OCI-M2 (cell line): ENCODE results near the gene SPDYE6.
A peak's percentile ranks its signal among the peaks of the same experiment; 100 is the strongest.
"Not testable (repeated sequence)": the region's sequence is repeated elsewhere in the genome, so short reads cannot be mapped to it uniquely, and the experiment has no call there.

Experiments
- DNase-seq: peaks from one replicate; lab custom pipeline; 2025; ENCODE audit not compliant: unreplicated experiment; lab: John Stamatoyannopoulos, UW

SPDYE6 gene

DNA sequence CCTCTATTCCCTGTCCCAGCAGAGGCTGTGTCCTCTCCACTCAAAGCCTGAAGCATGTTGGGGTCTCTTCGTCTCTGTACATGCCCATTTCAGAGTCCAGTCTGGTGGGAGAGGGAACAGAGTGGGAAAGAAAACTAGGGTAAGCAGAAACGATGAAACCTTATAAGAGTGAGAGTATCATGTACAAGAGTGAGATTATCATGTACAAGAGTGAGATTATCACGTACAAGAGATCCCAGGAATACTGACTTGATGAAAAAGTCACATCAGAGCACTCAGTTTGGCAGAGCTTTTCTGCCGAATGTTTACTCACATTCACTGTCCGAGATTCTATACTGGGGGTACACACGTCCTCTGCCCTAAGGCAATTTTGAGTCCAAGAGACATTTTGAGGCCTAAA lies at the start of gene SPDYE6:
SPDYE6 (minus strand) TSS at position 101 of the 400 bp plus-strand sequence. CDS start 421 bp downstream, outside the sequence.
- not testable (repeated sequence) for DNase-seq

DNA sequence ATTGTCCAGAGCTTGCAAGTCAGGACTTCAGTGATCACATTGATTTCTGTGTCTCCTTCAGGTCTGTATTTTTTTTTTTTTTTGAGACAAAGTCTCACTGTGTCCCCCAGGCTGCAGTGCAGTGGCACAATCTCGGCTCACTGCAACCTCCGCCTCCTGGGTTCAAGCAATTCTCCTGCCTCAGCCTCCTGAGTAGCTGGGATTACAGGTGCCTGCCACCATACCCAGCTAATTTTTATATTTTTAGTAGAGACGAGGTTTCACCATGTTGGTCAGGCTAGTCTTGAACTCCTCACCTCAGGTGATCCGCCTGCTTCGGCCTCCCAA lies 48.6 kb upstream of the SPDYE6 start:
- DNase-seq: not testable (repeated sequence)

DNA sequence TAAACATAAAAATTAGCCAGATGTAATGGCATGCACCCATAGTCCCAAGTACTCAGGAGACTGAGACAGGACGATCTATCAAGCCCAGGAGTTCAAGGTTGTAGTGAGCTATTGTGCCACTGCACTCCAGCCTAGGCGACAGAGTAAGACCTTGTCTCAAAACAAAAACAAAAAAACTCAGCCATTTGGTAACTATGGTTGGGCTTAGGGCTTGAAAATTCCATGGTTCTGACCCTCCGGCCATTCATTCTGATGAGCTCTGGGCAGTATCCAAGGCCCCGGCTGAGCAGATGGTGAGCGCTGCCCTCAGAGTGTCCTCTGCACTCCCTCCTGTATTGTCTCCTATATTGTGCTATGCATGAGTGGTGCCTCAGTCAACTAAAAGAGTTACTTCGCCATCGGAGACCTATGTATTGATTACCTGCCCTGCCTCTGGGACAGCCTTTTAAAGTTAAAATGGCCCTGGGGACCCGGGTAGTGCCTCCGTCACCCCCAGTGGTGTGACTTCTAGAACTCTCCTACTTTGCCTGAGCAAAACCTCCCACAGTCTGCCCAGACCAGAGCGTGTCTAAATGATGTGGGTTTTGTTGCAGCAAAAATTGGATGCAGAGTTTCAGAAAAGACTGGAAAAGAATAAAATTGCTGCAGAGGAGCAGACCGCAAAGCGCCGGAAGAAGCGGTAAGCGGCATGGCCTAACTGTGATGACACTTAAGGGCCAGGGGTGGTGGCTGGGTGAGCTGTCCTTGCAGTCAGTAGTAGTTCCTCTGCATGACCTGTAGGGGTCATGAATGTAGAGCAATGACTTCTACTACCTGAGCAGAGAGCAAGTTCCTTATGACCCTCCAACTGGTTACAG lies 48.0 kb upstream of the SPDYE6 start:
- no peak for DNase-seq

DNA sequence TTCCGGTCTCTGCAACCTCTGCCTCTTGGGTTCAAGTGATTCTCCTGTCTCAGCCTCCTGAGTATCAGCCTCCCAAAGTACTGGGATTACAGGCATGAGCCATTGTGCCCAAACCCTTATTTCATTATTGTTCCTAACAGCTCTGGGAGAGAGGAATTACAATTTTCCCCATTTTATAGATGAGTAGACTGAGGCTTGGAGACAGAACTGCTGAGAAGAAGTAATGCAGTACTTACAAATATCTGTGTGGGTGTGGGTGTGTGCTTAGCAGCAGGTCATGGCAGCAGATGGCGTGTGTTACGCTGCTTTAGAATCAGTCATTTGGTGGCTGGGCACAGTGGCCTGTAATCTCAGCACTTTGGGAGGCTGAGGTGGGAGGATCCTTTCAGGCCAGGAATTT lies 47.3 kb upstream of the SPDYE6 start:
- DNase-seq: no peak

DNA sequence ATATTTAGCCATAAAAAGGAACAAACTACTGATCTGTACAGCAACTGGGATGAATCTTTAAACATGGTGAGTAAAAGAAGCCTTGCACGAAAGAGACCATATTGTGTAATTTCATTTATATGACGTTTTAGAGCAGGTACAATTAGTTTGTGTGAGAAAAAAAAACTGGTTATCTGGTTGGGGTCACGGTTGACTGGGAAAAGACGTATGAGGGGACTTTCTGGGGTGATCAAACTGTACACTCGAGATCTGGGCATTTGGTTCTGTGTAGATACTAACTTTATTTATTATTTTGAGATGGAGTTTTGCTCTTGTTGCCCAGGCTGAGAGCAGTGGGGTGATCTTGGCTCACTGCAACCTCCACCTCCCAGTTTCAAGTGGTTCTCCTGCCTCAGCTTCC lies 44.1 kb upstream of the SPDYE6 start:
- DNase-seq: no peak

DNA sequence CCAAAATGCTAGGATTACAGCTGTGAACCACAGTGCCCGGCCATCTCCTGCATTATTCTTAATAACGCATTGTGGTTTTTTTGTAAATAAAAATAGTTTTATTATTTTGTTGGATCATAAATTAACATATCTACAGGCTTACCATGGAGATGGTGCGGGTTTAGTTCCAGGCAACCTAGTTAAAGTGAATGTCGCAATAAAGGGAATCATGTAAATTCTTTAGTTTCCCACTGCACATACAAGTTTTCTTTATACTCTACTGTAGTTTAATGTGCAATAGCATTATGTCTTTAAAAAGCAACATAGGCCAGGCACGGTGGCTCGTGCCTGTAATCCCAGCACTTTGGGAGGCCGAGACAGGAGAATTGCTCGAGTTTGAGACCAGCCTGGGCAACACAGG lies 42.3 kb upstream of the SPDYE6 start:
- no peak for DNase-seq

DNA sequence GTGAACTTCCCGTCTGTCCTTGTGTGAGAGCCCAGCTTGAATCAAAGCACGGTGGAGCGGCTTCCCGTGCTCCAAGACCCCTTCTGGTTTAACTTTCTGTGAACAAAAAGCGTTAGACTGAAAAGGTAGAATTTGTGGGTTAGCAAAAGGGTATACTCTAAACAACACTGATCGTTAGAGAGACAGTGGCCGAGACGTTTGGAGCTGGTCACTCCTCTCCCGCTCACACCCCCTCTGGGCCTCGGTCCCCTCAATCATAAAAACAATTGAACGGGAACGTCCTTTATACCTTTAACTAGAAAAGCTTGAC lies 40.4 kb upstream of the SPDYE6 start:
- no peak for DNase-seq

DNA sequence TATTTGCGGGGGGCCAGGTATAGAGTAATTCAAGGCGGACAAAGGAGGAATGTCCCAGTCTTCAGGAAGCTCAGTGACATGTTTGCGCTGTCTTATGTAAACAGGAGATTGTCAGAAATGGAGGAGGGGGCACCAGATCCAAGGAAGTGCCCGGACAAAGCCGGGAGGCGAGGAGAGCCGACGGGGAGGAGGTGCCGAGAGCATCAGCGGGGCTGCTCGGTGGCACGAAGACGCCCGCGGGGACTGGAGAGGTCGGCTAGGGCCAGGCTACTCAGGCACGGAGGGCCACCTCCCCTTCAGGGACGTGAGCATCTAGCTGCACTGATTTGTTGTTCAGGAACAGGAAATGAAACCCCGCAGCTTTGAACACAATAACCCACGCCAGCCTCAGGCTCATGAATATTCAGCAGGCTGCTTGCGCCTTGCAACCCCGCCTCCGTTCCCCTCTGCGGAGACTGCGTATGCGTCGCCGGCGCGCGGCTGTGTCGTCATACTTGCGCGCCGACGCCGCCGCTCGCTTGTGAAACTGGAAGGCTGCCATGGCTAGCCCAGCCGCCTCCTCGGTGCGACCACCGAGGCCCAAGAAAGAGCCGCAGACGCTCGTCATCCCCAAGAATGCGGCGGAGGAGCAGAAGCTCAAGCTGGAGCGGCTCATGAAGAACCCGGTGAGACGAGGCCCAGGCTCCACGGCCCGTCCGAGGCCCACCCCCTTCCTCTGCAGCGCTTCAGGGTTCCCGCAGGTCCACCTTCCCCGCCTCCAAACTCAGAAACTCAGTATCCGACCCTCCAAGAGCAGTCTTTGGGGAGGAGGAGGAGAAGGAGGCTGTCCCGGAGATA lies 39.8 kb upstream of the SPDYE6 start, which contains the start of gene PRKRIP1:
PRKRIP1 (plus strand) TSS at position 491 of the 837 bp plus-strand sequence; CDS start at position 540, 49 bp downstream.
- DNase-seq: peak; percentile 43

DNA sequence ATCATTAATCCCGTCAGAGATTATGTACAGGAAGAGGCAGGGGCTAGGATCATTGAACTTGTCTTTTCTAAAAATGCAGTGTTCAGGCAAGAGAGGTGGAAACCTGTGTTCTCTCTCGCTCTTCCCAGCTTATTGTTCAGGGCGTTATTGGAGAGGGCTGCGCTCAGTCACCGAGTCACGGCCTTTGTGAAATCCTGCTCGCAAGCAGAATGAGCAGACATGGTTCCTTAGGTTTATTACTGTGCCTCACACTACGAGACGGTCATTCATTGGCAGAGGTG lies 39.3 kb upstream of the SPDYE6 start:
- DNase-seq: no peak

DNA sequence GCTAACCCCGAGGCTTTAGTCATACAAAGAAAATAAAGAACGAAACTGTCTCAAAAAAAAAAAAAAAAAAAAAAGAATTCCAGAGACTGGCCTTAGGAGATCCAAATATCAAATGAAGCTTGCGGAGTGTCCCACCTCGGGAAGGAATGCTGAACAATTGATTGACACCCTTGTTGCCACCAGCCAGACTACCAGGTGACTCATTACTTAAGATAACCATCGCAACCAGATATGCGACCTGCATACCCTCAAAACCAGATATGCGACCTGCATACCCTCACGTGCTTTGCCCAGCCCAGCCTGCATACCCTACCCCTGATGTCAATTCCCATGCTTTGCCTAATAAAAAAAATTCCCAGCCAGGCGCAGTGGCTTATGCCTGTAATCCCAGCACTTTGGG lies 37.2 kb upstream of the SPDYE6 start:
- no peak for DNase-seq

- no peak for DNase-seq
Observed at GRCh38 chr7:102392330-102392729, 36.1 kb upstream of the SPDYE6 start.

- DNase-seq: no peak
Observed at GRCh38 chr7:102390697-102391484, 34.6 kb upstream of the SPDYE6 start.

DNA sequence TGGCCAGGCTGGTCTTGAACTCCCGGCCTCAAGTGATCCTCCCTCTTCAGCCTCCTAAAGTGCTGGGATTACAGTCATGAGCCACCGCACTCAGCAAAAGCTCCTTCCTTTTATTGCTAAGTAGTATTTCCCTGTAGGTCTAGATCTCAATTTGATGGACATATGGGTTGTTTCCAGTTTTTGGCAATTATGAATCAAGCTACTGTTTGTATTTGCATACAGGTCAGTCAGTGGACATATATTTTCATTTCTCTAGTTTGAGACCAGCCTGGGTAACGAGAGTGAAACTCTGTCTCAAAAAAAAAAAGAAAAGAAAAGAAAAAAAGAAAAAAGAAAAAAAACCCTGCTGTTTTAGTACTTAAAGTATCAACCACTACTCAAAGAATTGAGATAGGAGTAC lies 33.6 kb upstream of the SPDYE6 start:
- no peak for DNase-seq

DNA sequence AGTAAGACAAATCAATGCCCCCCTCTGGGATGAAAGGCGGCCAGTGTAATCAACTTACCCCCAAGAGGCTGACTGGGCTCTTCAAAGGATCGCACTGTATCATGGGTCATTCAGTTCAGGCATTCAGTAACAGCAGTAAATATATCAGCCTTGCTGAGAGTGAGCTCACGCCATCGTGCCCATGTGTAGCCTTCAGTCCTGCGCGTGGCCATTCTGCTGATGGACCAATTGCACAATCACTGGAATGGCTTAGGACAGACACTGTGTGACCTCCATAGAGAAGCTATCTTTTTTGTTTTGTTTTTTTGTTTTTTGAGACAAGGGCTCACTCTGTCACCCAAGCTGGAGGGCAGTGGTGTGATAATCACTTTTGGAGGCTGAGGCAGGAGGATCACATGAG lies 30.8 kb upstream of the SPDYE6 start:
- DNase-seq: no peak

DNA sequence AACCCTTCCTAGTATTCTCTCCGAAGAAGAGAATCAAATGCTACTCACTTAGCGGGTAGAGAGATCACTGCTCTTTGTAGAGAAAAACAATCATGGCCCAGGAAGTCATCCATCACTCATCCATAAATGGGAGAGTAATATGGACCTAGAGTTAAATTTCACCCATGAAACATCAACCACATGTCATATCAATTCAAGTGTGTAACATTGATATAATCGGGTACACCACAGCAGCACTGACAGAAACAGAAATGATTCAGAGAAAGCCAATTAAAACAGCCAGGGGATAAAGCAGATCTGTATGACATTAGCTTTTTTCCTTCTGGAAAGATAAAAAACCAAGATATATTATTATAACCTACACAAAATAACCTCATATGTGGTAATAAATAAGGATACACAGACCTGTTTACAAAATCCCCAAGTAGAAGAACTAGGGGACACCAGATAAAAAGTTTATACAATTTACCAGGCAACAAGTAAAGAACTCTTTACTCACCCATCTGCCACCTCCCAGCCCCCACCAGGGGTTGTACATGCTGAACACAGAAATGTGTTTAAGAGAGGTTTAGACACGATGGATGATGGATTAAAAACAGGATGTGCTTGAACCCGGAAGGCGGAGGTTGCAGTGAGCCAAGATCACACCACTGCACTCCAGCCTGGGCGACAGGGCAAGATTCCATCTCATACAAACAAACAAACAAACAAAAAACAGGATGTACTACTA lies 25.6 kb upstream of the SPDYE6 start:
- DNase-seq: not testable (repeated sequence)

GRCh38 chr7:102380837-102381236 lies 24.6 kb upstream of the SPDYE6 start:
- not testable (repeated sequence) for DNase-seq

DNA sequence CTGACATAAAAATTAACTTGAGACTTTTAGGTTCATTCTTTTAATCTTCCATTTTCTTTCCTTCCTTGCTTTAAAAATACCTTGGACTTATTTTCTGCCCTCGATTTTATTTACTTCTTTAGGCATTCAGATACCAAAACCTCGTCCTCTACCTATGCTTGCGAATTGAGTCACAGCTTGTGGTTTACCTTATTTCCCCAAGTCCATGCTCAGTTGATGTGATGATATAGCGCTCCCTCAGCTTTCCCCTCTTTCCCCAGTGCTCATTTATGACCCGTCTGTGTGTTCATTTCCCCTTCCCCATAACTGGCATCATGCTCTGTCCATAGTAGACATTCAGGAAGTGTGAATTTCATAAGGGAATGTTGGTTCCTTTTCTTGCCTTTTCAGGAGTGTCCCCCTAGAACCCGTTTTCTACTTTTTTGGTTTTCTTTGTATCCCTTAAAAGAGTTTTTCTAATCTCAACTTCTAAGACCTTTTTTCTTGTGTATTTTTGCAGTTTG lies 20.8 kb upstream of the SPDYE6 start:
- no peak for DNase-seq

GRCh38 chr7:102372796-102373195 lies 16.6 kb upstream of the SPDYE6 start:
- not testable (repeated sequence) for DNase-seq

DNA sequence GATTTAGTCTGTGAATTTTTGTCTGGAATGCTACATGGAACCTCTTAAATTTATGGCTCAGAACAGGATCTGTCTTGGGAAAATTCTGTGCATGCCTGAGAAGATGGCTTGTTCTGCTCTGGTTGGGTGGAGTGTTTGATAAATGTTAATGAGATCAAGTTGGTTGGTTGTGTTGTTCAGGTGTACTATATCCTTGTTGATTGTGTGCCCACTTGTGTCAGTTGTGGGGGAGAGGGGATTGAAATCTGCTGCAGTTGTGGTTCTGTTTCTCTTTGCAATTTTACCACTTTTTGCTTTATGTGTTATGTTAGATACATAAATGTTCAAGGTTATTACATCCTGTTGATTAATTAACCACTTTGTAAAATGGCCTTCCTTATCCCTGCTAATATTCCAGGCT lies 13.8 kb upstream of the SPDYE6 start:
- DNase-seq: not testable (repeated sequence)

DNA sequence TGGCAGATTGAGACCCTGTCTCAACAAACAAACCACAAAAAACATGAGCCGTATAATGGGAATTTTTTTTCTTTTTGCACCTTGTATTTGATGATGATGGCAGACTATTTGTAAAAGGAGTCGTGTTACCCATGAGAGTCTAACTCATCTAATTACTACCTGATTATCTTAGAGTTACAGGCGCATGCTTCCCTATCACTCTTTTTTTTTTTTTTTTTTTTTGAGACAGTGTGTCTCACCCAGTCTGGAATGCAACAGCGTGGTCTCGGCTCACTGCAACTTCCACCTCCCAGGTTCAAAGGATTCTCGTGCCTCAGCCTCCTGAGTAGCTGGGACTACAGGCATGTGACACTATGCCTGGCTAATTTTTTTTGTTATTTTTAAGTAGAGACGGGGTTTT lies 9.1 kb upstream of the SPDYE6 start:
- DNase-seq: not testable (repeated sequence)

DNA sequence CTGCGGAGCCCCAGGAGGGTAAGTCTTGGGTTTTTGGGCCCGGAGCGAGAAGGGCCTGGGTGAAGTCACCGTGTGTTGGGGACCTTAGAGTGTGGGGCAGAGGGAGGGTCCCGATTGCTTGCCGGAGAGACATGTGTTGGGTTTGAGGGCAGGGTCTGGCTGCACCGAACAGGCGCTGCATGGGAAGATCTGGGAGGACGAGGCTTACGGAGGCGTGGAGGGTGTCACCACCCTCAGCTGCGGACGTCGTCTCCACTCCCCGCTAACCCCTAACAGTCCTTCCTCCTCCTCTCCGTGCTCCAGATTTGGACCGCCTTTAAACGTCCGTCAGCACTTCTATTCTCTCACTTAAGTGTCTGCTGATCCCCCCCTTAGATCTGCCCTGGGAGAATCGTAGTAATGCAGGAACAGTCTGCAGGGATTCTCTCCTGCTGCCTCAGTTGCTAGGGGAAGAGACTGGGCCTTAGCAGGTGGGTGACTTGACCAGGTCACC lies 8.2 kb upstream of the SPDYE6 start:
- not testable (repeated sequence) for DNase-seq
